HG02571 (cell line): Measurements from ENCODE around the gene UBA52.

Source experiments
- ATAC-seq: cut with Tn5 transposase; IDR thresholded peaks from one replicate; pipeline ENCODE4 v1.9.1; 2021; ENCODE audit warnings: mild to moderate bottlenecking, moderate library complexity; ENCODE audit not compliant: unreplicated experiment

UBA52 gene

DNA sequence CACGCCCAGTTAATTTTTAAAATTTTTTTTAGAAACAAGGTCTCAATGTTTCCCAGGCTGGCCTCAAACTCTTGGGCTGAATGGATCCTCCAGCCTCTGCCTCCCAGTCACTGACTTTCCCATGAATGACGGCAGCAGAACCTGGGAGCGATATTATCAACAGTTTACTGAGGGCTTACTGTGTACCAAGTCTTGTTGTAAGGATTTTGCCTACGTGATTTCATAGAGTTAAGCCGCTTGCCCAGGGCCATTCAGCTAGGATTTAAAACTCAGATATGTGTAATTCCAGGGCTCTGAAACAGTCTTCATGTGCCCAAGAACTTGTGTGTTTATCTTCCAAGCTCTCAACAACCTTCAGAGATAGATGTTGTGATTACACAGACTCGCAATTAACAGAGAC, 20.0 kb upstream of the UBA52 start:
- no peak for ATAC-seq

DNA sequence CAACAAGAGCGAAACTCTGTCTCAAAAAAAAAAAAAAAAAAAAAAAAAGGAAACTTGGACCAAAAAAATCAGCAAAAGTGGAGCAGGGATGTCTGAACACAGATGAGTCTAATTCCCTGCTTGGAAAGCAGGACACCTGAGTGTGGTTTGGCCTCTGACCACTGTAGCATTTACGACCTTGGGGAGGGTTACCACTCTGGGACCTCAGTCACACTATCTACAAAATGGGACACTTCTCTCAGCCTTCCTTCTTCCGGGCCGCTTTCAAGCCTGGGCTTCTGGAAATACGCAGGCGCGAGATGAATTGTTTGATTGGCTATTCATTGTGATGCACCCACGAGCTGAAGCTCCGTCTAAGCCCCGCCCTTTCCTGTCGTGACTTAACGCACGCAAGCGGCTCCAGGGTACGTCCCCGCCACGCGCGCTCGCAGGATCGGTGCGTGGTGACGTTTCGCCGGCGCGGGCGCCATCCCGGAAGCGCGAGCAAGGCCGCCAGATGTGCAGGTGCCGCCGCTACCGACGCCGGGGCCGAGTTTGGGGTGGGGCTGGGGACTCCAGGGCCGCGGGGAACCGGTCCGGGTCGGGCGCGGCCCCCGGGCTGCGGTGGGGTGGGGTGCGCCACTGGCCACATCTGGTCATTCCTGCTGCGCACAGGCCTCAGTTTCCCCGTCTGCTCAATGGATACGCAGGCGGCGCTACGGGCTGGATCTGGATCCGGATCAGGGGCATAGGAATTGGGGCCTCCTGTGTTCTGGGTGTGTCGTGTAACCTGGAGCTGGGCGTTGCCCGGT, 14.1 kb upstream of the UBA52 start, which contains the start of gene KXD1:
TSS of gene KXD1 (plus strand) at position 460 of the 791 bp plus-strand sequence. CDS start 4,187 bp downstream, outside the sequence.
- ATAC-seq = peak; percentile 93

DNA sequence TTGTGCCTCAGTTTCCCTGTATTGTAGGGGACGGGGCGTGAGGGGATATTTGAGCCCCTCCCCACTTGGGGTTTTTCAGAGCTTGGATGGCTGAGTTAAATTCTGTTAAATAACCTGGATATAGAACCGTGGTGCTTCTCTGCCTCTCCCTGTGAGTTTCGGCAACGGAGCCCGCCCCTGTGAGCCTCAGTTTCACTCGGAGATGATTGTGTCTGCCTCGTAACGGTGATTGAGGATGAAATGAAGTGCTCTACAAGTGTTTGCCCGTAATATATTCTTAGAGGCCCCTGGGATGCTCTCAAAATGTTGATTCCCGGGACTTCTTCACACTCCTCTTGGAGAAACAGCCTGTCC, 13.5 kb upstream of the UBA52 start:
- ATAC-seq = no peak

DNA sequence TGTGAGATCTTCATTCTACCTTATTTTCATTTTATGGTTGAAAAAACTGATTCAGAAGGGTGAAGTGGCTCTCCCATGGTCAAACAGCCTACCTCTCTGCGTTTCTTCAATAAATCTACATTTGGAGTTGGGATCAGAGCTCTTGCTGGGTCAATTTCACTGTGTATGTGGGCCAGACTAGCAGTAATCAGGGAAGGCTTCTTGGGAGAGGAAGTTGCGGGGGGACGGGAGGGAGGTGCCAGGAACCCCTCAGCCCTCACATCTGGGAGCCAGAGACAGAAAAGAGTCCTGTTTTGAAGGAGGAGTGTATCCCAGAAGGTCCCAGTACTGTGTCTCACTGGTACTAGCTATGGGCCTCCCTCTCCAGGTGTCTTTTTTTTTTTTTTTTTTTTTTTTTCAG, 13.1 kb upstream of the UBA52 start:
- ATAC-seq = no peak

DNA sequence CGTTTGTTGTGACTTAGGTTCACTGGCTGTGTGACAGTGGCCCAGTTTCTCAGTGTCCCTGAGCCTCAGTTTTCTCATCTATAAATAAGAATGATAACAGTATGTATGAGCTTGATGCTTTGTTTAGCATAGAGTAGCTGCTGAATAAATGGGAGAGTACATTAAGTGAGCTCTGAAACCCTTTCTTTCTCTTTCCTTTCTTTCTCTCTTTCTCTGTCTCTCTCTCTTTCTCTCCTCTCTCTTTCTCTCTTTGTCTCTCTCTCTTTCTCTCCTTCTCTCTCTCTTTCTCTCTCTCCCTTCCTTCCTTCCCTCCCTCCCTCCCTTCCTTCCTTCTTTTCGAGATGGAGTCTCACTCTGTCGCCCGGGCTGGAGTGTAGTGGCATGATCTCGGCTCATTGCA, 12.0 kb upstream of the UBA52 start:
- ATAC-seq = no peak

DNA sequence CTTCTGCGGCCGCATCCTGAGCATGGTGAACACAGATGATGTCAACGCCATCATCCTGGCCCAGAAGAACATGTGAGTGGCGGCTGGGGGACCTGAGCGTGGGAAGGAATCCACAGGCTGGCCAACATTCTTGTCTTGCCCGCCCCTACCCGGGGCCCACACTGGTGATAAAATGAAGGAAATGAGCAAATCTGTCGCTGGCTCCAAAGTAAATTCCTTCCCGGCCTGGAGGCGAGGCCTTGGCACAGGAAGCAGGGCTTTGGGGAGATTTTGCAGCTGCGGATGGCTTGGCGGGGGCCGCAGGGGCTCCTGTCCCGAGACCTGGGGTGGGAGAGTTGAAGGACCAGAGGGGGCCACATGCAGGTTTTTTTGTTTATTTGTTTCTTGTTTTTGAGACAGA, 9.6 kb upstream of the UBA52 start:
- no peak for ATAC-seq

DNA sequence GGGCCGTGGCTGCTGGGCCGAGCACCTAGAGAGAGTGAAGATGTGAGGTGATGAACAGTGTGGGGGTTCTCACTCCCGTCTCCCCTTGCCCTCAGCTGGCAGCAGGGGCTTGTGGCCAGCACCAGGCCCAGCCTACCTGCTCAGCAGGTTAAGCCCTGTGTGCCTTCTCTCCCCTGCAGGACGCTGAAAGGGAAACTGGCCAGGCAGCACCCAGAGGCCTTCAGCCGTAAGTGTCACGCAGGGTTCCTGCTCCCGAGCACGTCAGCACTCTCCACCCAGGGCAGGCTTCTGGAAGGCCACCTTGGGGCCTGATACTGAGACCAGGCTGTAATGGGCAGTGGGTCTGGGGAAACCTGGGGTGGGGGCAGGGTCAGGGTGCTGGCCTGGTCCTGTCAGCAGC, 4.7 kb upstream of the UBA52 start:
- no peak for ATAC-seq

DNA sequence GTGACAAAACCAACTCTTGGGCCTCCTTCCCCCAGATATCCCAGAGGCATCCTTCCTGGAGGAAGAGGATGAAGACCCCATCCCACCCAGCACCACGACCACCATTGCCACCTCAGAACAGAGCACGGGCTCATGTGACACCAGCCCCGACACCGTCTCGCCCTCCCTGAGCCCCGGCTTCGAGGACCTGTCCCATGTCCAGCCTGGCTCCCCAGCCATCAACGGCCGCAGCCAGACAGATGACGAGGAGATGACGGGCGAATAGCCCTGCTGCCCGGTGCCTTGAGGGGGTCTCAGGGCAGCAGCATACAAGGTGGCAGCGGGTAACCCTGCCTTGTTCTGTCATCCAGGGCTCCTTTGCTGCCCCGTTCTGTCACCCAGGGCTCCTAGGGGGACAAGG, 3.3 kb upstream of the UBA52 start:
- no peak for ATAC-seq

DNA sequence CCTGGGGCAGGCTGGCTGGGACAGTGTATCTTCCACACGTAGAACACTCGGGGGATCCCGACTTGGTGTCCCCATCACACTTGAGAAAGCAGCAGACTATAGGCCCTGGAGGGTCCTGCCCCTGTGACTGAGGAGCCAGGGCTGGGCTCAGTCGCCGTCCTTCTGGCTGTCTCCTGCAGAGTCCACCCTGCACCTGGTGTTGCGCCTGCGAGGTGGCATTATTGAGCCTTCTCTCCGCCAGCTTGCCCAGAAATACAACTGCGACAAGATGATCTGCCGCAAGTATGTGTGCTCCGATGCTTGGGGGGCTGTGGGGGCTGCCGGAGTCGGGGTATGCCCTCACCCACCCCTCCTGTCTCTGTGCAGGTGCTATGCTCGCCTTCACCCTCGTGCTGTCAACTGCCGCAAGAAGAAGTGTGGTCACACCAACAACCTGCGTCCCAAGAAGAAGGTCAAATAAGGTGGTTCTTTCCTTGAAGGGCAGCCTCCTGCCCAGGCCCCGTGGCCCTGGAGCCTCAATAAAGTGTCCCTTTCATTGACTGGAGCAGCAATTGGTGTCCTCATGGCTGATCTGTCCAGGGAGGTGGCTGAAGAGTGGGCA, 3.1 kb downstream of the UBA52 start:
- ATAC-seq = no peak

DNA sequence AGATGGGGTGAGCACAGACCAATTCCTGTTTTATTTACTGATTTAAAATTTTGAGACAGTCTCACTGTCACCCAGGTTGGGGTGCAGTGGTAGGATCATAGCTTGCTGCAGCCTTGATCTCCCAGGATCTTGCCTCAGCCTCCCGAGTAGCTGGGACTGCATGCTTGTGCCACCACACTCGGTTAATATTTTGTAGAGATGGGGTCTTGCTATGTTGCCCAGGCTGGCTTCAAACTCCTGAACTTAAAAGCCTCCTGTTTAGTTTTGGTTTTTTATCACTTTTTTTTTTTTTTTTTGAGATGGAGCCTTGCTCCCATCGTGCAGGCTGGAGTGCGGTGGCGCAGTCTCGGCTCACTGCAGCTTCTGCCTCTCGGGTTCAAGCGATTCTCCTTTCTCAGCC, 4.7 kb downstream of the UBA52 start:
- ATAC-seq = no peak

DNA sequence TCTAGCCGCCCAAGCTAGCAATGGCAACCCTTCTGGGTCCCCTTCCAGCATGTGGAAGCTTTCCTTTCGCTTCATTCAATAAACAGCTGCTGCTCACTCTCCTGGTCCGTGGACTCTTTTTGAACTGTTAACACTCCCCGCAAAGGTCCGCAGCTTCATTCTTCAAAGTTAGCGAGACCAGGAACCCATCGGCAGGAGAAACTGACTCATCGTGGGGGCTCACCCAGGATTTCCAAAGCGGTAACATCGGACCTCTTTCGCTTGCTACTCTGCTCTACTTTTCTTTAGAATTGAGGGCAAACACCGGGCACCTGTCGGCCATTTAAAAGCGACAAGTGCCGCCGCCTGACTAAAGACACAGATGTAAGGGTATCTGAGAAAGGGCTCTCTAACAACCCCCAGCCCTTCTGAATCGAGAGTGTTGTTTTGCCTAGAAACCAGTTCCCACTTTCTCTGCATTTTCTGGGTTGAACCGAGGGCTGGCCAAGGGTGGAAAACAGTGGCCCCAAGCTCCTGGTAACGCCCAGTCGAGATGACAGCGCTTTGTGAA, 5.8 kb downstream of the UBA52 start:
- no peak for ATAC-seq

DNA sequence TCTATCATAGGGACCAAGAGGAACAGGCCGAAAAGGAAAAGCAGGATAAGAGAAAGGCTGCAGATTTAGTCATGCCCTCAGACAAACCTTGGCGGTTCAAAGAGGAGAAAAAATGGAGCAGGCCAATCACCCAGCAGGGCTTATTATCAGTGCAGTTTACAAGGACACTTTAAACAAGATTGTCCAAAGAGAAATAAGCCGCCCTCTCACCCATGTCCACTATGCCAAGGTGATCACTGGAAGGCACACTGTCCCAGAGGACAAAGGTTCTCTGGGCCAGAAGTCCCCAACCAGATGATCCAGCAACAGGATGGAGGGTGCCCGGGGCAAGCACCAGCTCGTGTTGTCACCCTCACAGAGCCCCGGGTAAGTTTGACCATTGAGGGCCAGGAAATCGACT, 8.7 kb downstream of the UBA52 start:
- no peak for ATAC-seq

DNA sequence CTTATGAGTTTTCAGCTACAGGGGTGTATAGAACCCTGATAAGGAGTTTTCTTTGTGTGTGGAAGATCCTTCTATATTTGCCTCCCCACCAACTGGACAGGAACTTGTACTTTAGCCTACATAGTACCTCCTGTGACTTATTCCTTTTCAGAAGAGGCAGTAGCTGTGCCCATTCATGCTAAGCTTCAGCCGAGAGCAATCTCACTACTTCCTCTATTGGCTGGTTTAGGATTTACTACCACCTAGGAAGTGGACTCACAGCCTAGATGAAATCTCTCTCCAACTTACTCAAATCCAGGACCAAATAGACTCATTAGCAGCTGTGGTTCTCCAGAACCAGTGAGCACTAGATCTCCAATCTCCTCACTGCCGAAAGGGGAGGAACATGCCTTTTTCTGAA, 14.6 kb downstream of the UBA52 start:
- ATAC-seq = no peak

DNA sequence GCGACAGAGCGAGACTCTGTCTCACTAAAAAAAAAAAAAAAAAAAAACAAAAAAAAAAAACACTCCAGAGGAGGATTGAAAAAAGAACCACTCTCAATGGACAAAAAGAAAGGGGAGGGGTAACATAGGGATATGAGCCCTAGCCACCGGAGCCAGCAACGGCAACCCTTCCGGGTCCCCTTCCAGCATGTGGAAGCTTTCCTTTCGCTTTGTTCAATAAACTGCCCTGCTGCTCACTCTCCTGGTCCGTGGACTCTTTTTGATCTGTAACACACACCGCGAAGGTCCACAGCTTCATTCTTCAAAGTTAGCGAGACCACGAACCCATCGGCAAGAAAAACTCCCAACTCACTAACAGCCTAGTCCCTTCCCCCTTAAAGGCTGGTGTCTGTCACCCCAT, 15.9 kb downstream of the UBA52 start:
- ATAC-seq = no peak

DNA sequence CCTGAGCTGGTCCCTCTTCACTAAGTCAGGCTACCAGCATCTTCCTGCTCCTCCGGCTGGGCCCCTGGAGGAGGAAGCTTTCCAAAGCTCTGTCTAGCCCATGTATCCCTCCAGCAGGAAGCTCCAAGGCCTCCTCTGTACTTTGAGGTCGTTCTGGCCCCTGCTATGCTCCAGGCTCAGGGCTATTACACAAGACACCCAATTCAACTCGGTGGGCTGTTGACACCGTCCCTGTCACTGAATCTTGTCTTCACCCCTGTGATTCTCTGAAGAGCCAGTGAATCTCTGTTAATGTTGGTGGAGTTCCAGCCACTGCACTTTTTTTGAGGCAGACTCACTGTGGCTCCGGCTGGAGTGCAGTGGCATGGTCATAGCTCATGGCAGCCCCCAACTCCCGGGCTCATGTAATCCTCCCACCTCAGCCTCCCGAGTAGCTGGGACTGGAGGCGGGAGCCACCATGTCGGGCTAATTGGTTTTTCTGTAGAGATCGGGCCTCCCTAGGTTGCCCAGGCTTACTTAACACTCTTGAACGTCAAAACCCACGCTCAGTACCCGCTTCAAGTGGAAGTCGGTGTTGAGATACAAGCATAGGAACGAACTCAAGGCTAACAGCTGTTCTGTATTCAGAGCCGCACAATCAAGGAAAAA, 16.4 kb downstream of the UBA52 start:
- ATAC-seq = no peak

DNA sequence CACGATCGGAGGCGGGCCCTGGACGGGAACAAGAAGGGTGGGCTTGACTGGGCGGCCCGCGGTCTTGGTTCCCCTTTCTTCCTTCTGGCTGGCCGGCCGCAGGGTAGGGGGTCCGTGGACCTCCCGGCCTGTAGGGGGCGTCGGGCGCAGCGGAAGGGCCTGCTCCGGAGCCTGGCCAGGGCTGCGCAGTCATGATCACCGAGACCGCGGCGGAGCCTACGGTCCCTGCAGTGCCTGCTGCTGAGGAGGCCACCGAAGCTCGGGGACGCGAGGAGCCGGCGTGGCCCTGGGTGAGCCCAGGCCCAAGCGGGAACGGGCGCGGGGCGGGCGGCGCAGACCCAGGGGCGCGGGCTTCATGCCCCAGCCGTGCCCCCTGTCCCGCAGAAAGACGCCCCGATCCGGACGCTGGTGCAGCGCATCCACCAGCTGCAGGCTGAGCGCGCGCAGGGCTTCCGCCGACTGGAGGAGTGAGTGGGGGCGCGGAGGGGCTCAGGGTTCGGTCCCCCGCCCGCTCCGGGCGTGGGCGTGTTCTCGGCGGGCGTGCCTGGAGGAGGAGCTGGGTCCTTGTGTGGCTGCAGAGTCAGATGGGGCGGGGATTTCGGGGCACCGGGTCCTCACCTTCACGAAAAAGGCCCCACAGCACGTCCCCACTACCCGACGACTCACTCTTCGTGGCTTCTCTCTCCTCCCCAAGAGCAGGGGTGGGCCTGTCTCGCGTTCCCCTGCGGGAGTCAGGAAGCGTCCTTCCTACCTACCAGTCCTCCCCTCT, 17.1 kb downstream of the UBA52 start, which contains the start of gene REX1BD:
TSS of gene REX1BD (plus strand) at position 188 of the 769 bp plus-strand sequence. CDS start at position 192, 4 bp downstream.
- ATAC-seq = peak; percentile 70

DNA sequence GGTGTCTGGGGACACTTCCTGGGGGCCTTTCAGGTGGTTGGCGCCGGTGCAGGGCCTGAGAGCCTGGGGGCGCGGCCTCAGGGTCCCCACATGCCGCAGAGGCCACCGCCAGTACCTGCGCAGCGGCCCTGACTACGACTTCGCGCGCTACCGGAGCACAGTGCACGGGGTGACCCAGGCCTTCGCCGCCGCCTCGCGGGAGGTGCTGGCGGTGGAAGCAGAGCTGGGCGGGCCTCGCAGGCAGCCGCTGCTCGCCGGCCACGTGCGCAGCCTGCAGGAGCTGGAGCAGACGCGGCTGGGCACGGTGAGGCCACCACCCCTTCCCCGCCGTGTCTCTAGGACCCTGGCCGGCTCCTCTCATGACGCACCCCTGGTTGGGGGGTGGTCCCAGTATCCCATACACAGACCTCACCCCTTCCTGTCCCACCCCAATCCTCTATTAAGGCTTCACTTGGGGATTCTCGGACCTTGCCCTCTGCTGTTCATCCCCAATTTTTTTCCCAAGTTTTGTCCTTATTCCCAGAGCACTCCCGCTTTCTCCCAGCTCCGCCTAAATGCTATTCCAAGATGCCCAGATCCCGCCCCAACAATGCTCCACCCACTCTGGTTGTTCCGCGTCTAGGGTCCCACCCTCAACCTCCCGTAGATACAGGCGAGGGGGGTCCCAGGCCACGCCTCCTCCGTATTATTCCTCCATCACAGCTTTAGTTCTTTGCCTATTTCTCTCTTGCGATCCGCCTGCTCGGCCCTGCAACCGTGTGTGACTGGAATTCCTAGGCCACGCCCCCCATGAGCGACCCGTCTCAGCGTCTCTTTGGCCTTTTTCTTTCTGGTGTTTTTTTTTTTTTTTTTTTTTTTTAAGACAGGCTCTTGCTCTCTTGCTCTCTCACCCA, 18.0 kb downstream of the UBA52 start:
- peak; percentile 25 for ATAC-seq

DNA sequence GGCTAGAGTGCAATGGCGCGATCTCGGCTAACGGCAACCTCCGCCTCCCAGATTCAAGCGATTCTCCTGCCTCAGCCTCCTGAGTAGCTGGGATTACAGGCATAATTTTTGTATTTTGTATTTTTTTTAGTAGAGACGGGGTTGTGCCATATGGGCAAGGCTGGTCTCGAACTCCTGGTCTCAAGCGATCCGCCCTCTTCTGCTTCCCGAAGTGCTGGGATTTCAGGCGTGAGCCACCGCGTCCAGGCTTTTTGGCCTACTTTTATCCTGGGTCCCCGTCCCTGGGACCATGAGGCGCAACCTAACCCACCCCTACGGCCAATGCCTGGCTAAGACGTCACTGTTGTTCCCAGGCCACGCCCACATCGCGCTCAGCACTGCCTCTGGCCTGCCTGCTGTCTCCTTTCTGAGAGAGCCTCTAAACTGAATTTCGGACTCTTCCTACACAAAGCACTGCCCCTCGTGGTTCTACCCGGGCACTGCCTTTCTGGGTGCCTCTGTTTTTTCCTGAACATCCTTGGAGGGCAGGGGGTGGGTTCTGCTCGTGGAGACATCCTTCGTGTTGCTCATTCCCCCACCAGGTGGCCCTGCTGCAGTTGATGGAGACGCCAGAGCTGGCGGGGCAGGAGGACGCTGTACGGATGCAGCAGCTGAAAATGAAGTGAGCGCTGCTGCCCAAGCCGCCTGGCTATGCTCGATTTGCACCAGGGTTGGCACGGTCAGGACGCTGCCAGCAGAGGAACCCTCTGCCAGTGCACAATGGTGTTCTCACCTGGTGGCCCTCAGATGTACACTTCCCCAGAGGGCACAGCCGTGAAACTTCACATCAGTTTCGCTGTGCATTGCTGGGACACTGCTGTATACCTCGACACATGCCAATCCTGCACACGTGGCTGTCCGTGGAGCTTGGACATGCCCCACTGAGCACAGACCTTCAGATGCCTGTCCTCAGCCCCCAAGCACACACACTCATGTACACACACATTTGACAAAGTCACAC, 18.9 kb downstream of the UBA52 start:
- no peak for ATAC-seq
